ENCODE measurements around the gene OGFR. TPM values are rescaled to one million over a fixed set of nuclear protein-coding genes. Genes with fewer than 3 reads are reported as not detected.
A peak's percentile ranks its signal among the peaks of the same experiment; 100 is the strongest.

The OGFR gene
- total RNA-seq, 2 donors from 2014 or later, result 60.2 to 76.9 TPM

GRCh38 chr20:62858058-62858830 is 53.6 kb downstream of the OGFR start:
- H3K4me1 ChIP-seq (replicated peaks), result peaks cover 3% of the 10 kb centered on the region
- 86% methylated on average over 21 of the region's 23 CpGs for WGBS
- H3K36me3 ChIP-seq, result no peaks in the 10 kb centered on the region
- DNase-seq (ENCODE audit: low spot score), result no peak
- TF ChIP-seq POLR2A (IDR thresholded peaks at IDR 0.05) (no peak), CTCF (IDR thresholded peaks at IDR 0.05) (no peak), POLR2AphosphoS5 (IDR thresholded peaks at IDR 0.05) (no peak)
- intact Hi-C loops (cut with DNase I), result no loop called here
- H3K4me3 ChIP-seq, result no peak overlapping the region
- H3K27ac ChIP-seq, result no peak overlapping the region
- H3K9me3 ChIP-seq, result no peaks in the 10 kb centered on the region
- H3K27me3 ChIP-seq (replicated peaks; ENCODE audit: insufficient read depth), result no peaks in the 10 kb centered on the region

GRCh38 chr20:62859721-62860120 is 55.1 kb downstream of the OGFR start:
- Histone ChIP-seq H3K4me1 (replicated peaks) (peaks cover 3% of the 10 kb centered on the region), H3K4me3 (no peak overlapping the region), H3K27me3 (replicated peaks; ENCODE audit: insufficient read depth) (no peaks in the 10 kb centered on the region), H3K36me3 (no peaks in the 10 kb centered on the region), H3K27ac (no peak overlapping the region), H3K9me3 (no peaks in the 10 kb centered on the region)
- intact Hi-C loops (cut with DNase I), result no loop called here
- 95% methylated on average over 12 of the region's 12 CpGs for WGBS
- no peak for TF ChIP-seq POLR2AphosphoS5 (IDR thresholded peaks at IDR 0.05)
- no peak for TF ChIP-seq CTCF (IDR thresholded peaks at IDR 0.05)
- TF ChIP-seq POLR2A (IDR thresholded peaks at IDR 0.05), result no peak
- DNase-seq (ENCODE audit: low spot score), result no peak

- H3K27ac ChIP-seq, result no peak overlapping the region
- H3K27me3 ChIP-seq (replicated peaks; ENCODE audit: insufficient read depth), result no peaks in the 10 kb centered on the region
- TF ChIP-seq POLR2AphosphoS5 (IDR thresholded peaks at IDR 0.05) (no peak), CTCF (IDR thresholded peaks at IDR 0.05) (no peak), POLR2A (IDR thresholded peaks at IDR 0.05) (no peak)
- H3K36me3 ChIP-seq, result no peaks in the 10 kb centered on the region
- H3K4me1 ChIP-seq (replicated peaks), result peaks cover 3% of the 10 kb centered on the region
- H3K9me3 ChIP-seq, result no peaks in the 10 kb centered on the region
- WGBS, result 19% methylated on average over 15 of the region's 24 CpGs
- intact Hi-C loops (cut with DNase I), result no loop called here
- peak overlapping the region; percentile 42 to 45 for H3K4me3 ChIP-seq
- no peak for DNase-seq (ENCODE audit: low spot score)
These were observed 55.8 kb downstream of the OGFR start for GRCh38 chr20:62860391-62860923.

- H3K27me3 ChIP-seq (replicated peaks; ENCODE audit: insufficient read depth), result no peaks in the 10 kb centered on the region
- no peak overlapping the region for H3K27ac ChIP-seq
- under 1% methylated on average over 94 of the region's 129 CpGs for WGBS
- TF ChIP-seq POLR2AphosphoS5 (IDR thresholded peaks at IDR 0.05) (no peak), CTCF (IDR thresholded peaks at IDR 0.05) (no peak), POLR2A (IDR thresholded peaks at IDR 0.05) (no peak)
- no peak for DNase-seq (ENCODE audit: low spot score)
- intact Hi-C loops (cut with DNase I), result no loop called here
- H3K9me3 ChIP-seq, result no peaks in the 10 kb centered on the region
- peaks cover 3% of the 10 kb centered on the region for H3K4me1 ChIP-seq (replicated peaks)
- H3K36me3 ChIP-seq, result no peaks in the 10 kb centered on the region
- peak overlapping the region; percentile 42 to 45 for H3K4me3 ChIP-seq
These were observed 56.5 kb downstream of the OGFR start for GRCh38 chr20:62860924-62861691.

Measured in prostate gland (tissue), 2 donors.